Measurements from ENCODE around the gene CAPN13. TPM values are rescaled to one million over a fixed set of nuclear protein-coding genes. Genes with fewer than 3 reads are reported as not detected.
"Not testable (repeated sequence)": the region's sequence is repeated elsewhere in the genome, so short reads cannot be mapped to it uniquely, and the experiment has no call there.

Gene CAPN13
- total RNA-seq, 1 experiment from 2014 or later, result not detected

GRCh38 chr2:30697242-30698103, 109.8 kb downstream of the CAPN13 start:
- H3K27ac ChIP-seq (ENCODE audit: low read length); POLR2A ChIA-PET; H3K4me3 ChIP-seq (ENCODE audit: low read depth in 2 of 2, low read length in 2 of 2); intact Hi-C loops (cut with micrococcal nuclease; ENCODE audit: unreplicated experiment); H3K36me3 ChIP-seq (ENCODE audit: control insufficient read depth, insufficient read depth, low read length); DNase-seq (ENCODE audit: low read depth, low spot score); in situ Hi-C loops (cut with HindIII; ENCODE audit: low pct_unique_long_range_greater_than_20kb, low sequenced_read_pairs); BruUV-seq (replicated peaks); H3K4me1 ChIP-seq (ENCODE audit: control insufficient read depth, insufficient read depth, low read length); ATAC-seq; H3K27me3 ChIP-seq (ENCODE audit: control insufficient read depth, insufficient read depth, low read length): not testable (repeated sequence)
- CTCF ChIA-PET, result interaction anchor here (0.7 kb wide), 1 partner anchor 9 kb away, joined by 5 read pairs; no protein-coding TSS in a partner anchor
- TF ChIP-seq CTCF (IDR thresholded peaks at IDR 0.05), result peak; percentile 46
- peaks cover 12% of the 10 kb centered on the region for H3K9me3 ChIP-seq (ENCODE audit: control insufficient read depth, insufficient read depth, low read depth, low read length)

GRCh38 chr2:30695749-30696148, 111.5 kb downstream of the CAPN13 start:
- BruUV-seq (replicated peaks), result no TSS peak
- intact Hi-C loops (cut with micrococcal nuclease; ENCODE audit: unreplicated experiment), result no loop called here

More at GRCh38 chr2:30695749-30696148, 111.5 kb downstream of the CAPN13 start:
- TF ChIP-seq CTCF (IDR thresholded peaks at IDR 0.05) (no peak), SIN3A (IDR thresholded peaks at IDR 0.05; ENCODE audit: borderline replicate concordance, insufficient read depth, low read depth, low read length) (no peak), REST (IDR thresholded peaks at IDR 0.05; ENCODE audit: insufficient read depth in 1 of 2, low read depth in 2 of 2, low read length in 1 of 2) (no peak), TCF7L2 (IDR thresholded peaks at IDR 0.05; ENCODE audit: low read depth, low read length) (no peak), POLR2AphosphoS5 (IDR thresholded peaks at IDR 0.05; ENCODE audit: low read depth, low read length) (no peak)
- Histone ChIP-seq H3K27me3 (ENCODE audit: control insufficient read depth, insufficient read depth, low read length) (no peaks in the 10 kb centered on the region; the same call in 1 of the 2 replicates), H3K9me3 (ENCODE audit: control insufficient read depth, insufficient read depth, low read depth, low read length) (no peaks in the 10 kb centered on the region), H3K4me1 (ENCODE audit: control insufficient read depth, insufficient read depth, low read length) (no peaks in the 10 kb centered on the region), H3K4me3 (ENCODE audit: low read depth in 2 of 2, low read length in 2 of 2) (no peak overlapping the region), H3K27ac (ENCODE audit: low read length) (no peak overlapping the region), H3K36me3 (ENCODE audit: control insufficient read depth, insufficient read depth, low read length) (no peaks in the 10 kb centered on the region)
- ChIA-PET POLR2A (no interaction called here), CTCF (no interaction called here)
- no peak for ATAC-seq
- no peak for DNase-seq (ENCODE audit: low read depth, low spot score)
- in situ Hi-C loops (cut with HindIII; ENCODE audit: low pct_unique_long_range_greater_than_20kb, low sequenced_read_pairs), result no loop called here
